B cell (primary cell): ENCODE results near the gene TMPRSS13. TPM values are rescaled to one million over a fixed set of nuclear protein-coding genes. Genes with fewer than 3 reads are reported as not detected.

ENCODE experiments used
- ATAC-seq: fragments of 200-7000 bp; cut with Tn5 transposase; one replicate; pipeline ENCODE4 v1.10.0; 2021; ENCODE audit warnings: low read depth, mild to moderate bottlenecking, moderate number of reproducible peaks, moderate library complexity
- CTCF ChIA-PET: fragments of 350-600 bp; sonication (Branson Sonifier 250); formaldehyde crosslinking; loops from one replicate; lab custom pipeline; 2021; ENCODE audit warnings: antibody characterized with exemption, inconsistent platforms; lab: Charles Lee
- POLR2A ChIA-PET: fragments of 350-600 bp; sonication (Branson Sonifier 250); formaldehyde crosslinking; loops from one replicate; lab custom pipeline; 2021; ENCODE audit warnings: antibody characterized with exemption; lab: Charles Lee
- DNase-seq: peaks from one replicate; pipeline ENCODE4 v3.0.0; 2013
- H2AFZ ChIP-seq: 2 replicates; pipeline ENCODE4 v1.6.1; 2012; ENCODE audit warnings: mild to moderate bottlenecking, low read depth, low read length; ENCODE audit not compliant: insufficient read depth, poor library complexity, severe bottlenecking
- H3K27ac ChIP-seq, 2 donors: 1 replicate in 1 of 2; 2 replicates in 1 of 2; pipeline ENCODE4 v1.5.1; 2012 to 2013; ENCODE audit warnings: low read length in 2 of 2, mild to moderate bottlenecking in 2 of 2, moderate library complexity in 1 of 2
- H3K27me3 ChIP-seq, 4 experiments: fragments of 200-600 bp in 1 of 4; sonication (generic) in 1 of 4; replicated peaks in 1 of 4; 1 replicate in 2 of 4; 2 replicates in 2 of 4; pipeline versions ENCODE4 v1.6.1 to v1.7.0; 2013 to 2016; ENCODE audit warnings: low read length in 3 of 4, mild to moderate bottlenecking in 2 of 4, mixed read lengths in 1 of 4, moderate library complexity in 1 of 4; ENCODE audit not compliant: insufficient read depth in 4 of 4, control insufficient read depth in 3 of 4; ENCODE audit errors: control extremely low read depth in 1 of 4
- H3K36me3 ChIP-seq, 2 experiments: replicated peaks in 1 of 2; 1 replicate in 1 of 2; 2 replicates in 1 of 2; pipeline versions ENCODE4 v1.6.1 to v1.7.1; 2013; ENCODE audit warnings: low read length in 1 of 2; ENCODE audit not compliant: insufficient read depth in 2 of 2, control insufficient read depth in 1 of 2; ENCODE audit errors: control extremely low read depth in 1 of 2, extremely low read depth in 1 of 2
- H3K4me1 ChIP-seq, 2 donors: fragments of 200-600 bp in 1 of 2; sonication (generic) in 1 of 2; 1 replicate in 1 of 2; 2 replicates in 1 of 2; pipeline versions ENCODE4 v1.5.1 to v1.6.1; 2013 to 2017; ENCODE audit warnings: low read length in 2 of 2; ENCODE audit not compliant: control insufficient read depth in 2 of 2, insufficient read depth in 2 of 2
- H3K4me2 ChIP-seq: replicated peaks from 2 replicates; pipeline ENCODE3; 2012; ENCODE audit warnings: mild to moderate bottlenecking, low read depth, low read length; ENCODE audit not compliant: poor library complexity, severe bottlenecking
- H3K4me3 ChIP-seq, 5 experiments: fragments of 200-600 bp in 1 of 5; sonication (generic) in 1 of 5; 1 replicate in 3 of 5; 2 replicates in 2 of 5; pipeline versions ENCODE4 v1.5.1 to v1.7.0; 2011 to 2016; ENCODE audit warnings: low read length in 4 of 5, mild to moderate bottlenecking in 4 of 5, low read depth in 2 of 5, control low read depth in 1 of 5, moderate library complexity in 1 of 5; ENCODE audit not compliant: insufficient read depth in 1 of 5; ENCODE audit errors: control extremely low read depth in 1 of 5, extremely low read depth in 1 of 5
- H3K79me2 ChIP-seq: fragments of 200-600 bp; sonication (generic); one replicate; pipeline ENCODE4 v1.6.0; 2016; ENCODE audit warnings: low read length; ENCODE audit not compliant: control insufficient read depth, insufficient read depth
- H3K9ac ChIP-seq: fragments of 200-600 bp; sonication (generic); 2 replicates; pipeline ENCODE4 v1.6.1; 2017; ENCODE audit warnings: mild to moderate bottlenecking, low read length, moderate library complexity
- H3K9me3 ChIP-seq, 3 donors: one replicate each; pipeline versions ENCODE4 v1.6.1 to v1.7.1; 2013; ENCODE audit warnings: low read length in 2 of 3; ENCODE audit not compliant: control insufficient read depth in 2 of 3, insufficient read depth in 1 of 3; ENCODE audit errors: control extremely low read depth in 1 of 3
- H4K20me1 ChIP-seq: 2 replicates; pipeline ENCODE4 v1.6.0; 2012; ENCODE audit warnings: mild to moderate bottlenecking, low read length; ENCODE audit not compliant: insufficient read depth, control insufficient read depth, poor library complexity, severe bottlenecking
- H3K27ac Mint-ChIP-seq: one replicate; pipeline ENCODE4 v1.8.0; 2021; ENCODE audit warnings: mixed read lengths
- H3K27me3 Mint-ChIP-seq: one replicate; pipeline ENCODE4 v1.8.0; 2021; ENCODE audit warnings: mixed read lengths
- H3K4me1 Mint-ChIP-seq: one replicate; pipeline ENCODE4 v1.8.0; 2021; ENCODE audit warnings: mixed read lengths
- H3K4me3 Mint-ChIP-seq: one replicate; pipeline ENCODE4 v1.8.0; 2021; ENCODE audit warnings: mixed read lengths
- H3K9me3 Mint-ChIP-seq: one replicate; pipeline ENCODE4 v1.8.0; 2022; ENCODE audit warnings: mixed read lengths; ENCODE audit not compliant: insufficient read depth
- CTCF ChIP-seq: fragments of 200-600 bp; IDR thresholded peaks from one replicate; pipeline ENCODE4 v1.8.0; 2022; ENCODE audit warnings: antibody characterized with exemption, mild to moderate bottlenecking
- EZH2 ChIP-seq: IDR thresholded peaks from 2 replicates; pipeline ENCODE4 v1.6.1; 2012; ENCODE audit warnings: borderline replicate concordance, low read depth, mild to moderate bottlenecking, moderate library complexity, low read length; ENCODE audit not compliant: insufficient read depth, poor library complexity, severe bottlenecking
- WGBS: methylation state at CpG from one replicate; pipeline ENCODE4 v1.1.5; 2013; ENCODE audit warnings: missing lambda C conversion rate; ENCODE audit not compliant: insufficient coverage; 5-methylcytosine and 5-hydroxymethylcytosine counted together
- intact Hi-C: fragments of 100-400 bp; cut with micrococcal nuclease; formaldehyde crosslinking; loops from one replicate; pipeline ENCODE4 v1.10.0; 2022
- polyA plus RNA-seq: library from polyadenylated mRNA; depleted of rRNA; stranded (reverse); fragments of >200 nt; gene quantifications from 2 replicates; pipeline ENCODE4 v1.2.3, GENCODE V29; 2012
- total RNA-seq, 2 donors: library from RNA; stranded (reverse); fragments of 120-200 nt in 1 of 2; gene quantifications; 1 replicate in 1 of 2; 2 replicates in 1 of 2; pipeline versions ENCODE4 v1.2.3 to v1.2.4, GENCODE V29; 2013 to 2022

The TMPRSS13 gene
- total and polyA plus RNA-seq, 2 donors (not counting 1 experiment from before 2014, with no cell fraction given), result 2.4 to 8.0 TPM

GRCh38 chr11:117906126-117906525, 23.1 kb downstream of the TMPRSS13 start:
- H3K9ac ChIP-seq, result no peak overlapping the region
- ATAC-seq, result no peak

GRCh38 chr11:117905524-117905923, 23.7 kb downstream of the TMPRSS13 start:
- H3K4me1 Mint-ChIP-seq, result peaks cover 8% of the 10 kb centered on the region
- Histone ChIP-seq H2AFZ (no peak overlapping the region), H3K27ac (no peak overlapping the region), H3K4me2 (no peak overlapping the region), H3K79me2 (no peaks in the 10 kb centered on the region), H3K4me1 (peaks cover 4 to 7% of the 10 kb centered on the region in 2 donors), H3K27me3 (peaks cover 0 to 5% (median 0%) of the 10 kb centered on the region in 4 experiments), H3K9ac (no peak overlapping the region), H3K9me3 (no peaks in the 10 kb centered on the region), H3K4me3 (no peak overlapping the region), H4K20me1 (no peaks in the 10 kb centered on the region), H3K36me3 (no peaks in the 10 kb centered on the region)
- no peak for TF ChIP-seq EZH2
- intact Hi-C loops, result no loop called here
- no peak overlapping the region for H3K4me3 Mint-ChIP-seq
- WGBS, result 88% methylated on average over 4 of the region's 4 CpGs
- no peaks in the 10 kb centered on the region for H3K9me3 Mint-ChIP-seq
- ChIA-PET CTCF (interaction anchor here (1.0 to 1.3 kb wide), 3 partner anchors 19 to 98 kb away, joined by 3 to 6 read pairs (median 3); no protein-coding TSS in a partner anchor), POLR2A (no interaction called here)
- DNase-seq (no peak), ATAC-seq (no peak)
- H3K27ac Mint-ChIP-seq, result no peak overlapping the region
- H3K27me3 Mint-ChIP-seq, result peaks cover 6% of the 10 kb centered on the region

More at GRCh38 chr11:117906126-117906525, 23.1 kb downstream of the TMPRSS13 start:
- TF ChIP-seq CTCF (no peak), EZH2 (no peak)
- ChIA-PET CTCF (interaction anchor here (0.6 to 2.0 kb wide), 3 partner anchors 40 to 147 kb away, joined by 3 to 6 read pairs (median 3); no protein-coding TSS in a partner anchor), POLR2A (no interaction called here)
- Histone ChIP-seq H2AFZ (no peak overlapping the region), H3K36me3 (no peaks in the 10 kb centered on the region), H3K27ac (no peak overlapping the region), H3K4me3 (no peak overlapping the region), H3K9me3 (no peaks in the 10 kb centered on the region), H3K79me2 (no peaks in the 10 kb centered on the region), H4K20me1 (no peaks in the 10 kb centered on the region), H3K27me3 (peaks cover 0 to 5% (median 0%) of the 10 kb centered on the region in 4 experiments), H3K4me2 (no peak overlapping the region), H3K4me1 (peaks cover 0 to under 1% of the 10 kb centered on the region in 2 donors)
- Mint-ChIP-seq H3K4me3 (no peak overlapping the region), H3K9me3 (no peaks in the 10 kb centered on the region), H3K4me1 (peaks cover 5% of the 10 kb centered on the region), H3K27me3 (peaks cover 11% of the 10 kb centered on the region), H3K27ac (no peak overlapping the region)
- intact Hi-C loops, result no loop called here
- DNase-seq, result no peak
- WGBS, result 97% methylated on average over 2 of the region's 2 CpGs
